Activated gamma-delta T cell treated with Interleukin-2 at 50 U/mL for 16 hours (primary cell): Measurements from ENCODE around the gene GPR37.

Experiments used
- DNase-seq: peaks from one replicate; pipeline ENCODE4 v3.0.0-alpha.2; 2020

The GPR37 gene

GRCh38 chr7:124779620-124780019 is 14.0 kb upstream of the GPR37 start:
- DNase-seq = no peak

GRCh38 chr7:124779194-124779593 is 13.6 kb upstream of the GPR37 start:
- no peak for DNase-seq

GRCh38 chr7:124777268-124777667 is 11.7 kb upstream of the GPR37 start:
- no peak for DNase-seq

GRCh38 chr7:124776153-124776552 is 10.6 kb upstream of the GPR37 start:
- DNase-seq = no peak

GRCh38 chr7:124775422-124775821 is 9.8 kb upstream of the GPR37 start:
- DNase-seq = no peak

GRCh38 chr7:124773938-124774337 is 8.3 kb upstream of the GPR37 start:
- no peak for DNase-seq

- no peak for DNase-seq
Observed at GRCh38 chr7:124773339-124773738, 7.7 kb upstream of the GPR37 start.

GRCh38 chr7:124769136-124769535 is 3.5 kb upstream of the GPR37 start:
- no peak for DNase-seq

- no peak for DNase-seq
Observed at GRCh38 chr7:124768525-124768924, 2.9 kb upstream of the GPR37 start.

- no peak for DNase-seq
Observed at GRCh38 chr7:124764847-124765400, 668 bp downstream of the GPR37 start.

GRCh38 chr7:124764051-124764846 is 1.3 kb downstream of the GPR37 start:
- DNase-seq = no peak

- no peak for DNase-seq
Observed at GRCh38 chr7:124762611-124763143, 2.9 kb downstream of the GPR37 start.

- DNase-seq = no peak
Observed at GRCh38 chr7:124761164-124761715, 4.4 kb downstream of the GPR37 start.

- no peak for DNase-seq
Observed at GRCh38 chr7:124758327-124758726, 7.3 kb downstream of the GPR37 start.

GRCh38 chr7:124754576-124755268 is 10.9 kb downstream of the GPR37 start:
- no peak for DNase-seq

- no peak for DNase-seq
Observed at GRCh38 chr7:124752310-124752709, 13.3 kb downstream of the GPR37 start.

- DNase-seq = no peak
Observed at GRCh38 chr7:124751027-124751426, 14.6 kb downstream of the GPR37 start.

- no peak for DNase-seq
Observed at GRCh38 chr7:124747072-124747471, 18.5 kb downstream of the GPR37 start.

- DNase-seq = no peak
Observed at GRCh38 chr7:124738639-124739038, 27.0 kb downstream of the GPR37 start.

- no peak for DNase-seq
Observed at GRCh38 chr7:124737760-124738300, 27.8 kb downstream of the GPR37 start.

GRCh38 chr7:124728610-124729009 is 37.0 kb downstream of the GPR37 start:
- no peak for DNase-seq

GRCh38 chr7:124724507-124725192 is 40.9 kb downstream of the GPR37 start:
- no peak for DNase-seq

GRCh38 chr7:124724079-124724478 is 41.5 kb downstream of the GPR37 start:
- DNase-seq = no peak
